Left ventricle myocardium inferior (tissue), 1 donor: ENCODE data around the gene TCEAL5. TPM values are rescaled to one million over a fixed set of nuclear protein-coding genes. Genes with fewer than 3 reads are reported as not detected.

ENCODE experiments used
- DNase-seq: peaks from one replicate; pipeline ENCODE4 v3.0.0-alpha.2; 2020
- H3K27ac ChIP-seq: fragments of 200-600 bp; replicated peaks from 2 replicates; pipeline ENCODE4 v1.8.0; 2021
- H3K27me3 ChIP-seq: fragments of 200-600 bp; 2 replicates; pipeline ENCODE4 v1.8.0; 2021; ENCODE audit warnings: low read depth
- H3K36me3 ChIP-seq: fragments of 200-600 bp; 2 replicates; pipeline ENCODE4 v1.8.0; 2021
- H3K4me1 ChIP-seq: fragments of 200-600 bp; 2 replicates; pipeline ENCODE4 v1.8.0; 2021
- H3K4me3 ChIP-seq: fragments of 200-600 bp; 2 replicates; pipeline ENCODE4 v1.8.0; 2021; ENCODE audit warnings: mild to moderate bottlenecking, moderate library complexity
- H3K9me3 ChIP-seq: fragments of 200-600 bp; replicated peaks from 2 replicates; pipeline ENCODE4 v1.8.0; 2021
- intact Hi-C: fragments of 100-400 bp; cut with micrococcal nuclease; formaldehyde crosslinking; loops from one replicate; pipeline ENCODE4 v1.11.0; 2022
- total RNA-seq: library from RNA; stranded (reverse); fragmentation: NEBNext Ultra II Directional; extraction: Animal tissue kit (Norgen Biotek cat#: 25700); gene quantifications from one replicate; pipeline ENCODE4 v1.2.1, GENCODE V29; 2021
- TF ChIP-seq, protein P1 (sequence below): fragments of 200-600 bp; IDR thresholded peaks from 2 replicates; pipeline ENCODE4 v1.8.0; 2021; ENCODE audit warnings: antibody characterized with exemption, mild to moderate bottlenecking, borderline replicate concordance
- donor health status: DM: no; HTN: yes; CAD: no; lungs with severe emphysema.

Gene TCEAL5
- total RNA-seq, 1 donor from 2014 or later: 0.19 TPM

DNA sequence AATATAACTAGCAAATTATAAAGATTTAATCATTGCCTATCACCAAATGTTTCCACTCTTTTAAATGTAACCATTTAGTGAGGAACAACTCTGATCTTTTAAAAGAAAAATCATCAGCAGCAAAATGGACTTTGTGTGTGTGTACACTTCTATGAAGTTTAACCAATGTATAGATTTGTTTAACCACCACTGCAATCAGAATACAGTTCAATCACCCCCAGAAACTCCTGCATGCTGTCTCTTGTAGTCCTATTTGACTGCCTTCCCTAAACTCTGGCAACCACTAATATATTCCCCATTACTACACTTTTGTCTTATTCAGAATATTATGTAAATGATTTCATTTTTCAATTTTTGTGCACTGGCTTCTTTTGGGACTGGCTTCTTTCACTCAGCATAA lies 19.9 kb downstream of the TCEAL5 start:
- no peak overlapping the region for H3K27ac ChIP-seq
- TF ChIP-seq, protein P1, sequence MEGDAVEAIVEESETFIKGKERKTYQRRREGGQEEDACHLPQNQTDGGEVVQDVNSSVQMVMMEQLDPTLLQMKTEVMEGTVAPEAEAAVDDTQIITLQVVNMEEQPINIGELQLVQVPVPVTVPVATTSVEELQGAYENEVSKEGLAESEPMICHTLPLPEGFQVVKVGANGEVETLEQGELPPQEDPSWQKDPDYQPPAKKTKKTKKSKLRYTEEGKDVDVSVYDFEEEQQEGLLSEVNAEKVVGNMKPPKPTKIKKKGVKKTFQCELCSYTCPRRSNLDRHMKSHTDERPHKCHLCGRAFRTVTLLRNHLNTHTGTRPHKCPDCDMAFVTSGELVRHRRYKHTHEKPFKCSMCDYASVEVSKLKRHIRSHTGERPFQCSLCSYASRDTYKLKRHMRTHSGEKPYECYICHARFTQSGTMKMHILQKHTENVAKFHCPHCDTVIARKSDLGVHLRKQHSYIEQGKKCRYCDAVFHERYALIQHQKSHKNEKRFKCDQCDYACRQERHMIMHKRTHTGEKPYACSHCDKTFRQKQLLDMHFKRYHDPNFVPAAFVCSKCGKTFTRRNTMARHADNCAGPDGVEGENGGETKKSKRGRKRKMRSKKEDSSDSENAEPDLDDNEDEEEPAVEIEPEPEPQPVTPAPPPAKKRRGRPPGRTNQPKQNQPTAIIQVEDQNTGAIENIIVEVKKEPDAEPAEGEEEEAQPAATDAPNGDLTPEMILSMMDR: no peak
- no peaks in the 10 kb centered on the region for H3K9me3 ChIP-seq
- H3K36me3 ChIP-seq: no peaks in the 10 kb centered on the region
- H3K4me3 ChIP-seq: no peak overlapping the region
- peaks cover 20% of the 10 kb centered on the region for H3K4me1 ChIP-seq
- no peak for DNase-seq
- intact Hi-C loops: no loop called here
- H3K27me3 ChIP-seq: no peaks in the 10 kb centered on the region

DNA sequence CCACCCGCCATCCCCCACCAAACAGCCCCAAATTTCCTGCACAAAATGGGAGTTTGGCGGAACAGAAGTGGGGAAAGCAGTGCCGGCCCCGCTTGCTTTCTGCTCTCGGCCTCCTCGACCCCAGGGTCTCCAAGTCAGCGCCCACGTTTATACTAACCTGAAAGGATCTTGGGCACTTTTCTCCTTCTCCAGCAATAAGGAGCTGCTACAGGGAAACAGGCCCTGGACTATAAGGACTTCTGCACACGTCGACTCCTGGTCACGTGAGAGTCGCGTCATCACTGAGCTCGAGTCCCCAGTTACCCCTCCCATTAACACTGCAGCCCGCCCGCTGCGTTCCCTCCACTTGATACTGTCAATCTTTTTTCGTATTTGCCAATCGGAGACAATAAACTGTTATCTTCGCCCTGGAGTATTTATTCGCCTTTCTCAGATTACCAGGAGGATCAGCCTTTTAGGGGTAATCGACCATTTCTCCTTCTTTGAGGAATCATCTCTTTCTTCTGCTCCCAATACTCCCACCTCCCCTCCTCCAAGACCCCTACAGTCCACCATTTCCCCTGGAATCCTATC lies 21.5 kb downstream of the TCEAL5 start, which contains the start of gene TCEAL8:
TCEAL8 (minus strand) TSS at position 235 of the 573 bp plus-strand sequence. CDS start 1,176 bp downstream, outside the sequence.
- Histone ChIP-seq H3K9me3 (no peaks in the 10 kb centered on the region), H3K4me3 (peak within 1 kb of the TSS; percentile 76), H3K27me3 (no peaks in the 10 kb centered on the region), H3K36me3 (no peaks in the 10 kb centered on the region), H3K4me1 (peaks cover 24% of the 10 kb centered on the region), H3K27ac (peak within 1 kb of the TSS; percentile 90)
- TF ChIP-seq, protein P1: no peak
- DNase-seq: peak; percentile 79
- intact Hi-C loops: no loop called here

- intact Hi-C loops: no loop called here
Observed at GRCh38 chrX:103254171-103254824, 22.3 kb downstream of the TCEAL5 start.

DNA sequence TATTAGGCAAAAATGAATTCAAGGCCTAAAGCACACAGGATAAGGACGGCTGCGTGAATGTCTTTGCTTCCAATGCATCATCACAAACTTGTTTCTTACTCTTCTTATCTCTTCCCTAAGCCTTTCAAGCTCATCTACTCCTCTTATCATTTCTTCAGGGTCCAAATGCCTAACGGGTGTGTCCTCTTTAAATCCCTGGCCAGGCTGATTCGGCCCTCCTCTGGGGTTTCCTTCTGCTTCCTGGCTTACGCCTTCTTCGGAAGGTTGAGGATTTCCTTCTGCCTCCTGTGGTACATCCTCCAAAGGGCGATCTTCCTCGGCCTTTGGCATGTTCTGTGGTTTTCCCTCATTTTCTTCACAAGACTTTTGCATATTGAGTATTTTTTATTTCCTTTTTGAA lies 22.9 kb downstream of the TCEAL5 start:
- peak overlapping the region; percentile 90 for H3K27ac ChIP-seq
- TF ChIP-seq, protein P1: no peak
- H3K36me3 ChIP-seq: no peaks in the 10 kb centered on the region
- no peaks in the 10 kb centered on the region for H3K27me3 ChIP-seq
- DNase-seq: no peak
- peak overlapping the region; percentile 76 for H3K4me3 ChIP-seq
- intact Hi-C loops: no loop called here
- no peaks in the 10 kb centered on the region for H3K9me3 ChIP-seq
- peaks cover 24% of the 10 kb centered on the region for H3K4me1 ChIP-seq

More at GRCh38 chrX:103254171-103254824, 22.3 kb downstream of the TCEAL5 start:
- Histone ChIP-seq H3K4me3 (peak overlapping the region; percentile 76), H3K27me3 (no peaks in the 10 kb centered on the region), H3K4me1 (peaks cover 24% of the 10 kb centered on the region), H3K9me3 (no peaks in the 10 kb centered on the region), H3K27ac (peak overlapping the region; percentile 90), H3K36me3 (no peaks in the 10 kb centered on the region)
- DNase-seq: peak; percentile 26
- TF ChIP-seq, protein P1: no peak

GRCh38 chrX:103250977-103251376 lies 25.6 kb downstream of the TCEAL5 start:
- Histone ChIP-seq H3K4me1 (peaks cover 24% of the 10 kb centered on the region), H3K36me3 (no peaks in the 10 kb centered on the region), H3K27me3 (no peaks in the 10 kb centered on the region), H3K9me3 (no peaks in the 10 kb centered on the region), H3K4me3 (no peak overlapping the region), H3K27ac (no peak overlapping the region)
- TF ChIP-seq, protein P1: no peak
- intact Hi-C loops: no loop called here
- no peak for DNase-seq
